Measurements from ENCODE around the gene RUSC2. TPM values are rescaled to one million over a fixed set of nuclear protein-coding genes. Genes with fewer than 3 reads are reported as not detected.
A peak's percentile ranks its signal among the peaks of the same experiment; 100 is the strongest.
"Not testable (repeated sequence)": the region's sequence is repeated elsewhere in the genome, so short reads cannot be mapped to it uniquely, and the experiment has no call there.

RUSC2 gene
- total and polyA plus RNA-seq, 2 donors, result 17.2 to 42.5 TPM

DNA sequence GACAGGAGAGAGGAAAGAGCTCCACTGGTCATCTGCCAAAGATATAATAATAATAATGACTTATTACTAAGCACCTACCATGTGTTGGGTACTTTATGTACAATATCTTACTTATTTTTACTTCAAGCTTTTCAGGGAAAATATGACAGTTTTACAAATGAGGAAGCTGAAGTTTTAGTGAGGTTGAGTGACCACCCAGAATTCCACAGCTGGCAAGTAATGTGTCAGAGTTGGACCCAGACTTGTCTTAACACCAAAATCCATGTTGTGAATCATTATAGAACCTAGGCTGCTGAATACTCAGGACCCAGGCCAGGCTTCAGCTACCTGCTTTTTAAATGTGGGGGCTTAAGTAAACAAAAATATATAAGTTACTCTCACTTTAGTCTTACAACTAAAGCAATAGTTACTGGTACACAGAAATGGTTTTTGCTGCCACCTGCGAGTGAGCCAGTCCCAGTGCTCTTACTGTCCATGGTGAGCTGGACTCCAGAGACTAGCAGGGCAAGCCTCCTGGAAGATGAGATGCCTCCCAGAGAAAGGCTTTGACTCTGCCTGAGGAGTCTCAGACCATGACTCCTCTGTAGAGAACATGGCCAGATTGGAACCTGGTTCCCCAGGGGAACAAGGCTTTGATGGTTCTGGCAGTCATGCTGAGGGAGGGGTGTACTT lies 29.9 kb downstream of the RUSC2 start:
- no peaks in the 10 kb centered on the region for H3K36me3 ChIP-seq (ENCODE audit: insufficient read depth)
- H3K4me1 ChIP-seq (ENCODE audit: insufficient read depth), result no peaks in the 10 kb centered on the region
- DNase-seq (ENCODE audit: extremely low spot score), result no peak
- no peak overlapping the region for H3K4me3 ChIP-seq (ENCODE audit: low read depth, low read length)
- no peak overlapping the region for H3K27ac ChIP-seq (ENCODE audit: low read depth)
- 91% methylated on average over 1 of the region's 1 CpG for WGBS

DNA sequence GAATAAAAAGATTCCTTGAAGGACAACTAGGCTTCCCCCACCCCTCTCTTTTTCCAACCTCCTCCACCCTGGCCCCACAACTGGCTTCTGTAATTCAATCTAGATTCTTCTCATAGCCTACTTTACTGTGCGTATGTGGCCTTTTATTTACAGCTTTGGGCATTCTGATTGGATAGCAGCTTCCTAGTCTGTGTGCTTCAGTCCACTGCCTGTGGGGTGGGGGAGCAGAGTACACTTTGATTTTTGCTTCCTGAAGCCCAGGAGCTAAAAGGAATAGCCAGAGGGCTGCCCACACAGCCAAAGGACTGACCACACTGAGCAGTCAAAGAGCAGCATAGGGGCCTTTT lies 30.4 kb downstream of the RUSC2 start:
- no peak overlapping the region for H3K27ac ChIP-seq (ENCODE audit: low read depth)
- no peaks in the 10 kb centered on the region for H3K36me3 ChIP-seq (ENCODE audit: insufficient read depth)
- no peak overlapping the region for H3K4me3 ChIP-seq (ENCODE audit: low read depth, low read length)
- 39% methylated on average over 1 of the region's 1 CpG for WGBS
- no peak for DNase-seq (ENCODE audit: extremely low spot score)
- H3K4me1 ChIP-seq (ENCODE audit: insufficient read depth), result no peaks in the 10 kb centered on the region

DNA sequence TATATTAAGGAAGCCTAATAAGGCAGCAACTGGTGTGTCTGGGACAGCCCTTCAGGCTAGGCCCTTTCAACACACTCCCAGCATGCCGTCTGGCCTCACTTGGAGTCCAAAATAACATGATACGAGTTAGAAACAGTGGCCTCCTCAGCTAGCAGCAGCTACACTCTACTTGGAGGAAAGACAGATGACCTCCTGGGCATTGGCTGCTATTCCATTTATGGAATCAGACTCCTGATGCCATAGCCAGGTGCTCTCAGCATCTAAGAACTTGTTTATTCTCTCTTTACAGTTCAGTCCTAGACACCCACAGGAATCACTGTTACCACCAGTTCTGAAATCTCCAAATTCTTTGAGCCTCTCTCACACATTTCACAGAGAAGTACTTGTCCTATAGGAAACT lies 31.8 kb downstream of the RUSC2 start:
- H3K36me3 ChIP-seq (ENCODE audit: insufficient read depth), result no peaks in the 10 kb centered on the region
- no peaks in the 10 kb centered on the region for H3K4me1 ChIP-seq (ENCODE audit: insufficient read depth)
- H3K27ac ChIP-seq (ENCODE audit: low read depth), result no peak overlapping the region
- DNase-seq (ENCODE audit: extremely low spot score), result no peak
- H3K4me3 ChIP-seq (ENCODE audit: low read depth, low read length), result no peak overlapping the region
- 46% methylated on average over 2 of the region's 2 CpGs for WGBS

DNA sequence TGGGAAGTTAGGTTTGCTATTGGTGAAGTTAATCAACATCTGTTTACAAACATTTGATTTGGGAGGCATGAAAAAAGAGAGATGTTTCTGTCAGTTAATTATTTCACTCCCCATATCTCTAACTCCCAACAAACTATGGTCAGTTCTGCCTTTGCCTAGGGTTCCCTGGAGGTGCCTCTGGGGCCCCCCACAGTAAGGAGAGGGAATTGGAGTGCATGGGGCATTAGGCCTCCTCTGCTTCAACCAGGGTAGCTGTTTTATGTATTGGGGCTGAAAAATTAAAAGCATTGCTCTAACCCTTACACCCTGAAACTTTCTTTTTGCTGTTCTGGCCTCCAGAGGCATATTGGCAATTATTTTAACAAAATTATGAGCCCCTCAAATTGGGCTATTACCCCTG lies 32.3 kb downstream of the RUSC2 start:
- Histone ChIP-seq H3K27ac (ENCODE audit: low read depth) (no peak overlapping the region), H3K36me3 (ENCODE audit: insufficient read depth) (no peaks in the 10 kb centered on the region), H3K4me1 (ENCODE audit: insufficient read depth) (no peaks in the 10 kb centered on the region), H3K4me3 (ENCODE audit: low read depth, low read length) (no peak overlapping the region)
- no peak for DNase-seq (ENCODE audit: extremely low spot score)

DNA sequence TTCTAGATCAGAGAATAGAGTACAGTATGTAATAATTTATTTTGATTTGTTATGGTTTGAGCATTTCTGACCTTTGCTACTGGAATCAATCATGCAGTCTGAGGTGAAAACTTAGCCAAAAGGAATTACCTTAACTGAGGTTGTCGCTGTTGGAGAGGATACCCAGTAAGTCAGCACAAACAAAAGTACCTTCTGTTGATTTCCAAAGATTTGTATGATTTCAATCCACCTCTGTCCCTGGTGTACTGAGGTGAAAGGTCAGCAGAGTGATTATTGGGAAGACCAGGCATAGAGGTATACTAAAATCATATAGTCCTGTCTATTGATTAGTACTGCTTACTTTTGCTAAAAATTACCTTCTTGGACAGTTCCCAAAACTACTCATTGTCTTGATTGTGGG lies 32.8 kb downstream of the RUSC2 start:
- Histone ChIP-seq H3K36me3 (ENCODE audit: insufficient read depth) (no peaks in the 10 kb centered on the region), H3K27ac (ENCODE audit: low read depth) (no peak overlapping the region), H3K4me3 (ENCODE audit: low read depth, low read length) (no peak overlapping the region), H3K4me1 (ENCODE audit: insufficient read depth) (no peaks in the 10 kb centered on the region)
- WGBS, result 73% methylated on average over 1 of the region's 1 CpG
- no peak for DNase-seq (ENCODE audit: extremely low spot score)

DNA sequence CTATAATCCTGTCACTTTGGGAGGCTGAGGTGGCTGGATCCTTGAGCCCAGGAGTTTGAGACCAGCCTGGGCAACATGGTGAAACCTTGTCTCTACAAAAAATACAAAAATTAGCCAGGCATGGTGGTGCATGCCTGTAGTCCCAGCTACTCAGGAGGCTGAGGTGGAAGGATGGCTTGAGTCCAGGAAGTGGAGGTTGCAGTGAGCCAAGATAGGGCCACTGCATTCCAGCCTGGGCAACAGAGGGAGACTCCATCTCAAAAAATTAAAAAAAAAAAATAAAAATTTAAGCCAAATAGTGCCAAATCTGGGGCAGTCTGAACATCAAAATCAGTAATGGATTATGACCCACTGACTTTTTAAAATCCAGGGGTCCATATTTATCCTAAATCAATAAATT lies 33.6 kb downstream of the RUSC2 start:
- not testable (repeated sequence) for H3K27ac ChIP-seq (ENCODE audit: low read depth); H3K4me3 ChIP-seq (ENCODE audit: low read depth, low read length); H3K36me3 ChIP-seq (ENCODE audit: insufficient read depth); DNase-seq (ENCODE audit: extremely low spot score); H3K4me1 ChIP-seq (ENCODE audit: insufficient read depth)

DNA sequence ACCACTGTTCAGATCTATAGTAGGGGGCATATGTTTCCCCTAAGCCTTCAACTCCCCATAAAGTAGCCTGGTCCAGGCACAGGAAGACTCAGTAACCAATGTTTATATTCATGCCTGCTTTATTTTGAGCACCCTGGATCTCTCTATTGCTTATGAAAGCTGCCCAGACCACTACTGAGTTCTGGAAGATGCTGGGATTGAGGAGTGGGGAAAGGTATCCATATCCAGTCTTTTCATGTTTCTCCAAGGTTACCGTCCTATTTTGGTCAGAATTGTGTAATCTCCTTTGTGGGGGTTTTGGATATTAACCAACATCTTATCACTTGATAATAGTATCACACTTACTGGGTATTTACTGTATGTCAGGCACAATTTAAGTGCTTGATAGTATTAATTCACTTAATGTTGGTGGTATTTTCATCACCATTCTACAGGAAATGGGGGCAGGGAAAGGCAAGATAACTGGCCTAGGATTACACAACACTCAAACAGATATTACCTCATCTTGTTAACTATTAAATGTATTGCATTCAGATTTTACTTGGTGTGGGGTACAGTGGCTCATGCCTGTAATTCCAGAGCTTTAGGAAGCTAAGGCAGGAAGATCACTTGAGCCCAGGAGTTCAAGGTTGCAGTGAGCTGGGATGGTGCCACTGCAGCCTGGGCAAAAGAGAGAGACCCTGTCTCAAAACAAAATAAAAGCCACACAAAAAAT lies 36.3 kb downstream of the RUSC2 start:
- WGBS, result 13% methylated on average over 1 of the region's 1 CpG

DNA sequence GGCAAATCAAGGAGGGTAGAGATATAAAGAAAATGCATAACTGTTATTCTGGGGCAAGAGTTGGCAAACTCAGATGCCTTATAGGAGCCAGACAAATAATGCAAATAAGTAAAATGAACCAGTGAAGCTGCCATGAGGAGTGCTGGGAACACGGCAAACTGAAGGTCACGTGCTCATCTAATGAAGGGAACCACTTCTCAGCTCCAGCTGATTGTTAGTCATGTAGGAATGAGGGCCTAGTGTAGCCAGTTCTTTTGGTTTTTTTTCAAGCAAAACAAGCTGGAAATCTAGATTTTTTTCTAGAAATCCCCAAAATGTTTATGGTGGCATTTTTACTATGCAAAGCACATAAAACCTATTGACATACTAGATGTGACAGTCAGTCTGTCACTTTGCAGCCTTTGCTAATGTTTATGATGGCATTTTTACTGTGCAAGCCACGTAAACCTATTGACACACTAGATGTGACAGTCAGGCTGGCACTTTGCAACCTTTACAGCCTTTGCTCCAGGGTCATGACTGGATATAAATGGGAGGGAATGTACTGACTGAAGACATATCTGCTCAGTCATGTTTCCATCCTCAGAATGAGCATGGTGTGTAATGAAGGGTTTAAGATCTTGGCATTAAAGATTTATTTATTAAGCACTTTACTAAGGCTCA lies 39.4 kb downstream of the RUSC2 start:
- 82% methylated on average over 3 of the region's 3 CpGs for WGBS
- Histone ChIP-seq H3K4me1 (ENCODE audit: insufficient read depth) (no peaks in the 10 kb centered on the region), H3K27ac (ENCODE audit: low read depth) (peak overlapping the region; percentile 32)

More for the DNA sequence above, 36.3 kb downstream of the RUSC2 start:
- H3K27ac ChIP-seq (ENCODE audit: low read depth), result no peak overlapping the region
- H3K4me1 ChIP-seq (ENCODE audit: insufficient read depth), result no peaks in the 10 kb centered on the region
- H3K4me3 ChIP-seq (ENCODE audit: low read depth, low read length), result no peak overlapping the region
- no peaks in the 10 kb centered on the region for H3K36me3 ChIP-seq (ENCODE audit: insufficient read depth)
- DNase-seq (ENCODE audit: extremely low spot score), result no peak

DNA sequence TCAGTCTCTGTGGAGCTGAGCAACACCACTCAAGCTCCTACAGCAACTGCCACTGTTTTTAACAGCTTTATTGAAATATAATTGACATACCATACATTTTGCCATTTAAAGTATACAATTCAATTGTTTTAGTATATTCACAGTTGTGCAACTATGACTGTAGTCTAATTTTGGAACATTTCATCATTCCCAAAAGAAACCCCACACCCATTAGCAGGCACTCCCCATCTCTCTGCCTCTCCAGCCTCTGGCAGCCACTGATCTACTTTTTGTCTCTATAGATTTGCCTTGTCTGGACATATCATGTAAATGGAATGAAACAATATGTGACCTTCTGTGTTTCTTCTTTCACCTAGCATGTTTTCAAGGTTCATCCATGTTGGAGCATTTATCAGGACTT lies 43.5 kb downstream of the RUSC2 start:
- Histone ChIP-seq H3K36me3 (ENCODE audit: insufficient read depth) (no peaks in the 10 kb centered on the region), H3K27ac (ENCODE audit: low read depth) (no peak overlapping the region), H3K4me1 (ENCODE audit: insufficient read depth) (no peaks in the 10 kb centered on the region), H3K4me3 (ENCODE audit: low read depth, low read length) (no peak overlapping the region)
- DNase-seq (ENCODE audit: extremely low spot score), result no peak

More for the DNA sequence above, 39.4 kb downstream of the RUSC2 start:
- DNase-seq (ENCODE audit: extremely low spot score), result no peak
- Histone ChIP-seq H3K36me3 (ENCODE audit: insufficient read depth) (no peaks in the 10 kb centered on the region), H3K4me3 (ENCODE audit: low read depth, low read length) (no peak overlapping the region)

DNA sequence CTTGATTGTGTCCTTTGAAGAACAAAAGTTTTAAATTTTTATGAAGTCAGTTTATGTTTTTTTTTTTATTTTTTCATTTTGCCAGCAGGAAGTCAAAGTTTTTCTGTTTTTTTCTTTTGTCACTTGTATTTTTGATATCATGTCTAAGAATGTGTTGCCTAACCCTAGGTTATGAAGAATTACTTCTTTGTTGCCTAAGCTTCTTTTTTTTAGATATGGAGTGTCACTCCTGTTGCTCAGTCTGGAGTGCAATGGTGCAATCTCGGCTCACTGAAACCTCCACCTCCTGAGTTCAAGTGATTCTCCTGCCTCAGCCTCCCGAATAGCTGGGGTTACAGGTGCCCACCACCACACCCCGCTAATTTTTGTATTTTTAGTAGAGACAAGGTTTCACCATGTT lies 45.0 kb downstream of the RUSC2 start:
- 96% methylated on average over 3 of the region's 3 CpGs for WGBS
- H3K36me3 ChIP-seq (ENCODE audit: insufficient read depth); DNase-seq (ENCODE audit: extremely low spot score); H3K4me1 ChIP-seq (ENCODE audit: insufficient read depth); H3K4me3 ChIP-seq (ENCODE audit: low read depth, low read length); H3K27ac ChIP-seq (ENCODE audit: low read depth): not testable (repeated sequence)

DNA sequence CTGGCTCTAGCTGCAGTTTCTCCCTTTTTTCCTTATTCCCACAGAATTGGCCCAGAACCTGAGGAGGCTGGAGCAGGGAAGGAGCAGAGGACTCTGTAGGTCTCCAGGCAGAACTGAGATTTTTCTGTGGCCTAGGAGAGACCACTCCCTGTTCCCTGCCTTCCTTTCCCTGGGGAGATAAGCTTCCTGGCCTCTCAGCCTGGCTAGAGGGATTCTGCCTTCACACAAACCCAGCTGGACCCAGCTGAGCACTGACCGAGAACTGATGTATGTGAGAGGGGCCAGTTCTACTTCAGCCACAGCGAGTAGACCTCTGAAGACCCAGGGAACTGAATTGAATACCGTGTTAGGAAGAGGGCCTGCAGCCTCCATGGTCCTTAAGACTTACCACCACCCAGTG lies 48.0 kb downstream of the RUSC2 start:
- Histone ChIP-seq H3K4me1 (ENCODE audit: insufficient read depth) (no peaks in the 10 kb centered on the region), H3K4me3 (ENCODE audit: low read depth, low read length) (no peak overlapping the region), H3K27ac (ENCODE audit: low read depth) (peak overlapping the region; percentile 53), H3K36me3 (ENCODE audit: insufficient read depth) (no peaks in the 10 kb centered on the region)
- DNase-seq (ENCODE audit: extremely low spot score), result no peak
- WGBS, result 47% methylated on average over 3 of the region's 3 CpGs

DNA sequence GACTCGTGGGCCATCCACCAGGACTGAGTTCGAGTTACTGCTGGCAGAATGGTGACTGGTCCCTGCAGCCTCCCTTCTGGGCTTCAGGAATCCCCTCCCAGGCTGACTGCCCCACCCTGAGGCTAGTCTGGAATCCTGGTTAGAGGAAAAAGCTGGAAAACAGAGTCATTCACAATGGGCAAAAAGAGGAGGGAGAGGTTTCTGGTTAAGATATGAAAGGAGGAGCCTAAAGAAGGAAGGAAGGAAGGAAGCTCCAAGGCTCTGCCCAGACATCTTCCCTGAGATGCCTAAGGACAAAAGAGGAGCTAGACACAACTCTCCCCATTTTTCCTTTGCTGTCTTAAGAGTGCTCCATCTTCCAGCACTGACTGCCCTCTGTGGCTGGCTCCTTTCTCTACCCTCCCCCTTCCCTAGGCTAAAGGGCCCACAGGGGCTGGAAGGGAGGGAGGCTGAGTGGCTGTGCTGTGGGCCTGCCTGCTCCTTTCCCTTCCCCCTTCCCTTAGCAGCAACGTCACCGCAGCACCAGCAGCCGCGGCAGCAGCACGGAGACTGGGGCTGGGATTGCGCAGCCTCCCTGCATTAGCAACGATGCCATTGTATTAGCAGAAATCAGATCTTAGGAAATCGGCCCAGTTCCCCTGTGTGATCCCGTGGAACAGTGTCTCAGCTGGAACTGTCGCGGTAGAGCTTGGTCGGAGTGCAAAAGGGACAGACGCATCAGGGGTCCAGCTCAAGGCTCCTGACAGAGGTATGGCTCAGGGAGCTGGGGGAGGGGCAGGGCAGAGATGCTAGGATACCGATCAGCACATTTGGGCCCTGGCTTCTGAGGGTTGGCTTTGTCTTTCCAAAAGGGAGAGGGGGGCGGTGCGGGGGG lies 48.7 kb downstream of the RUSC2 start:
- H3K4me1 ChIP-seq (ENCODE audit: insufficient read depth), result no peaks in the 10 kb centered on the region

More for the DNA sequence above, 48.7 kb downstream of the RUSC2 start:
- peak overlapping the region; percentile 53 for H3K27ac ChIP-seq (ENCODE audit: low read depth)
- no peaks in the 10 kb centered on the region for H3K36me3 ChIP-seq (ENCODE audit: insufficient read depth)
- peak; percentile 62 for DNase-seq (ENCODE audit: extremely low spot score)
- H3K4me3 ChIP-seq (ENCODE audit: low read depth, low read length), result peak overlapping the region; percentile 23
- WGBS, result 12% methylated on average over 18 of the region's 18 CpGs
